OCI-LY3 (cell line): ENCODE data around the gene RPS15A.

ENCODE experiments used
- H2AFZ ChIP-seq: fragments of 200-600, 300-600 bp; shearing (Covaris generic); 2 replicates; pipeline ENCODE4 v1.6.0; 2014; ENCODE audit warnings: antibody characterized with exemption, low read depth, low read length
- H3K27ac ChIP-seq: fragments of 200-600, 300-600 bp; sonication (generic); 2 replicates; pipeline ENCODE4 v1.5.1; 2014; ENCODE audit warnings: mild to moderate bottlenecking, low read length, moderate library complexity, mixed read lengths
- H3K27me3 ChIP-seq: fragments of 200-600, 300-600 bp; sonication (generic); 2 replicates; pipeline ENCODE4 v1.6.1; 2014; ENCODE audit warnings: low read depth, low read length, mixed read lengths
- H3K36me3 ChIP-seq: fragments of 200-600, 300-600 bp; sonication (generic); replicated peaks from 2 replicates; pipeline ENCODE3; 2014; ENCODE audit warnings: low read depth, low read length, mixed read lengths
- H3K4me1 ChIP-seq: fragments of 300-600, 200-600 bp; sonication (generic); 2 replicates; pipeline ENCODE4 v1.6.1; 2014; ENCODE audit warnings: low read length, mixed read lengths
- H3K4me2 ChIP-seq: fragments of 200-600, 300-600 bp; sonication (generic); 2 replicates; pipeline ENCODE4 v1.6.1; 2014; ENCODE audit warnings: low read length, mixed read lengths
- H3K4me3 ChIP-seq: fragments of 300-600, 200-600 bp; sonication (generic); 2 replicates; pipeline ENCODE4 v1.5.1; 2014; ENCODE audit warnings: antibody characterized with exemption, mild to moderate bottlenecking, low read length, moderate library complexity
- H3K79me2 ChIP-seq: fragments of 300-600, 200-600 bp; shearing (Covaris generic); 2 replicates; pipeline ENCODE4 v1.6.1; 2014; ENCODE audit warnings: mild to moderate bottlenecking, low read length, mixed read lengths
- H3K9ac ChIP-seq: fragments of 300-600, 200-600 bp; shearing (Covaris generic); 2 replicates; pipeline ENCODE4 v1.6.0; 2014; ENCODE audit warnings: mild to moderate bottlenecking, low read length, moderate library complexity
- H3K9me3 ChIP-seq: fragments of 200-600, 300-600 bp; shearing (Covaris generic); 2 replicates; pipeline ENCODE4 v1.6.1; 2014; ENCODE audit warnings: low read length, mixed read lengths; ENCODE audit not compliant: insufficient read depth
- H4K20me1 ChIP-seq: fragments of 200-600, 300-600 bp; sonication (generic); 2 replicates; pipeline ENCODE4 v1.6.1; 2016; ENCODE audit warnings: low read length, mixed read lengths; ENCODE audit not compliant: insufficient read depth
- EZH2phosphoT487 ChIP-seq: fragments of 200-600 bp; shearing (Covaris generic); IDR thresholded peaks from 2 replicates; pipeline ENCODE4 v1.6.1; 2018; ENCODE audit warnings: antibody characterized with exemption, mixed run types, low read depth
- TF ChIP-seq, protein P1 (sequence below): fragments of 200-600, 300-600 bp; sonication (generic); IDR thresholded peaks from 2 replicates; pipeline ENCODE4 v1.5.1; 2014; ENCODE audit warnings: antibody characterized with exemption, low read length, low read depth

Gene RPS15A

DNA sequence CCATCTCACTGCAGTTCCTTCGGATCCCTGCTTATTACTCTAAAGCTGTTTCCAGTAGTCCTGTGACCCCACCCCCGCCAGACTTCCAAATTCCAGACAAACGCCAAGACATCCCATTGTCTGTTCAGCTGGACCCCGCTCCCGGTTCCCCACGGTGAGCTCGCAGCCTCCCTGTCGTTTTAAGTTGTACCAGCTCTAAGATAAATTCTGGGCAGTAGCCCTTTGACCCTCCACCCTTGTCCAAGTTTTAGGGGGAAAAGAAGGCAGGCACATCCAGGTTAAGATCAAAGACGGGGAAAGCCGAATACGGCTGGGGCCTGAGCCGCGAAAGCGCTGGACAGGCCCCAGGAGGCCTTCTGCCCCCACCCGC is 10.6 kb upstream of the RPS15A start:
- Histone ChIP-seq H3K4me3 (peak overlapping the region; percentile 99), H2AFZ (no peak overlapping the region), H3K36me3 (peaks cover 41% of the 10 kb centered on the region), H3K4me2 (peak overlapping the region; percentile 99), H3K27ac (peak overlapping the region; percentile 90), H3K4me1 (peaks cover 29% of the 10 kb centered on the region), H3K79me2 (peaks cover 70% of the 10 kb centered on the region), H4K20me1 (peaks cover 38% of the 10 kb centered on the region), H3K27me3 (no peaks in the 10 kb centered on the region), H3K9me3 (no peaks in the 10 kb centered on the region), H3K9ac (peak overlapping the region; percentile 98)
- no peak for TF ChIP-seq EZH2phosphoT487
- TF ChIP-seq, protein P1, sequence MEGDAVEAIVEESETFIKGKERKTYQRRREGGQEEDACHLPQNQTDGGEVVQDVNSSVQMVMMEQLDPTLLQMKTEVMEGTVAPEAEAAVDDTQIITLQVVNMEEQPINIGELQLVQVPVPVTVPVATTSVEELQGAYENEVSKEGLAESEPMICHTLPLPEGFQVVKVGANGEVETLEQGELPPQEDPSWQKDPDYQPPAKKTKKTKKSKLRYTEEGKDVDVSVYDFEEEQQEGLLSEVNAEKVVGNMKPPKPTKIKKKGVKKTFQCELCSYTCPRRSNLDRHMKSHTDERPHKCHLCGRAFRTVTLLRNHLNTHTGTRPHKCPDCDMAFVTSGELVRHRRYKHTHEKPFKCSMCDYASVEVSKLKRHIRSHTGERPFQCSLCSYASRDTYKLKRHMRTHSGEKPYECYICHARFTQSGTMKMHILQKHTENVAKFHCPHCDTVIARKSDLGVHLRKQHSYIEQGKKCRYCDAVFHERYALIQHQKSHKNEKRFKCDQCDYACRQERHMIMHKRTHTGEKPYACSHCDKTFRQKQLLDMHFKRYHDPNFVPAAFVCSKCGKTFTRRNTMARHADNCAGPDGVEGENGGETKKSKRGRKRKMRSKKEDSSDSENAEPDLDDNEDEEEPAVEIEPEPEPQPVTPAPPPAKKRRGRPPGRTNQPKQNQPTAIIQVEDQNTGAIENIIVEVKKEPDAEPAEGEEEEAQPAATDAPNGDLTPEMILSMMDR, result no peak

DNA sequence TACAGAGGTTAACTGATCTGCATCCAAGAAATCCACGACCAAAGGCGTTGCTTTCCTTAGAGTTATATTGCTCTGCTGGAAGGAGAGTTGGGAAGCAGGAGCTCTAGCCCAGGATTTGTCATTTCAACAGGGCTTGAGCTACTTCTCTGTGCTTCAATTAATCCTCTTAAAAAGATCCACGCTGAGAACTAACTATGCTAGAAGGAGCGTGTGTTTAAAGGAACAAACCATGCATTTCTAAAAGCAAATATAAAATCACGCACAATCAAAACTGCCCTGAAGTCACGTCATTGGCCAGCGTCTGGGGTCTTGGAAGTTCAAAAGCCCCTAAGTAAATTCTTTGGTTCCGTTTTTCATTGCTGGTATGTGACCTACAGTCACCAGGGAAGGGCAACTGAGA is 10.2 kb upstream of the RPS15A start:
- TF ChIP-seq EZH2phosphoT487, result no peak
- TF ChIP-seq, protein P1, result no peak
- peaks cover 38% of the 10 kb centered on the region for H4K20me1 ChIP-seq
- H3K9ac ChIP-seq, result peak overlapping the region; percentile 98
- H2AFZ ChIP-seq, result no peak overlapping the region
- peaks cover 45% of the 10 kb centered on the region for H3K36me3 ChIP-seq
- peaks cover 70% of the 10 kb centered on the region for H3K79me2 ChIP-seq
- no peaks in the 10 kb centered on the region for H3K27me3 ChIP-seq
- peaks cover 27% of the 10 kb centered on the region for H3K4me1 ChIP-seq
- peak overlapping the region; percentile 90 for H3K27ac ChIP-seq
- H3K9me3 ChIP-seq, result no peaks in the 10 kb centered on the region
- peak overlapping the region; percentile 99 for H3K4me2 ChIP-seq
- peak overlapping the region; percentile 99 for H3K4me3 ChIP-seq

DNA sequence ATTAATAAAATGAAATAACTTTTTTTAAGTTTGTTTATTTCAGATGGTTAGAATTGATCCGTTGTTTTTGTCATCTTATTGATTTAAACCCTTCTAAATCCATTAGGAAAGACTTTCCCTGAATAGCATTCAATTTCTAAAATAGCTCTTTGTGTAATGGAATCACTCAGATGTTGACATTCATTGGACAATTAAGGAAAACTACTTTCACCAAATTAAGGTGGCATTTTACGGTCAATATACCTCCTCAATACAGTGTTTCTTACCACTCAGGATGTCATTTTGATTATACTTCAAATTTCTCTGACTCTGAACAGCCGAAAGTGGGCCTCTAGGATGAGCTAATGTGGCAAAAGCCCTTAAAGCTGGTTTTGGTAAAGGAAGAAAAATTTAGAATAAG is 9.4 kb upstream of the RPS15A start:
- Histone ChIP-seq H3K9me3 (no peaks in the 10 kb centered on the region), H3K79me2 (peaks cover 65% of the 10 kb centered on the region), H3K9ac (peak overlapping the region; percentile 98), H3K4me3 (peak overlapping the region; percentile 99), H3K4me1 (peaks cover 19% of the 10 kb centered on the region), H3K36me3 (peaks cover 46% of the 10 kb centered on the region), H4K20me1 (peaks cover 38% of the 10 kb centered on the region), H3K4me2 (peak overlapping the region; percentile 99), H3K27me3 (no peaks in the 10 kb centered on the region), H2AFZ (no peak overlapping the region), H3K27ac (no peak overlapping the region)
- no peak for TF ChIP-seq EZH2phosphoT487
- TF ChIP-seq, protein P1, result no peak

DNA sequence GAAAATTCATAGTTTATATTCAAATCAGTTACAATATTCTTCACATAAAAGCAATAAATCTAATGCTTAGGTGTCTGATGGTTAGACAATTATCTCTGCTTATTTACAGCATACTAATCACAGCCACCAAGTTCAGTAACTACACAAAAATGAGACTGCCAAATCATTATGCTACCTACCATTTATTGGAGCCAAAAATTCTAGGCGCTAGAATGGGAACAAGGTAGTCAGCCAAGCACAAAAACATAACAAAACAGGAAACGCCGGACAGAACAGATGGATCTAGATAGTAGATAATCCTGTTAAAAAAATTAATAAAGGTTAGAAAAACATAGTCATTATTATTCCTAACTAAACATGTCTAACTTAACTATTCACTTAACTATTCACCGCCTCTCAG is 7.6 kb upstream of the RPS15A start:
- Histone ChIP-seq H2AFZ (no peak overlapping the region), H3K79me2 (peaks cover 67% of the 10 kb centered on the region), H3K4me1 (peaks cover 11% of the 10 kb centered on the region), H3K9me3 (no peaks in the 10 kb centered on the region), H4K20me1 (peaks cover 38% of the 10 kb centered on the region), H3K27me3 (no peaks in the 10 kb centered on the region), H3K4me2 (no peak overlapping the region), H3K4me3 (no peak overlapping the region), H3K9ac (no peak overlapping the region), H3K36me3 (peaks cover 54% of the 10 kb centered on the region), H3K27ac (no peak overlapping the region)
- TF ChIP-seq, protein P1, result no peak
- TF ChIP-seq EZH2phosphoT487, result no peak
